ENCODE measurements around the gene TREX2.
"Not testable (repeated sequence)": the region's sequence is repeated elsewhere in the genome, so short reads cannot be mapped to it uniquely, and the experiment has no call there.

TREX2 gene

DNA sequence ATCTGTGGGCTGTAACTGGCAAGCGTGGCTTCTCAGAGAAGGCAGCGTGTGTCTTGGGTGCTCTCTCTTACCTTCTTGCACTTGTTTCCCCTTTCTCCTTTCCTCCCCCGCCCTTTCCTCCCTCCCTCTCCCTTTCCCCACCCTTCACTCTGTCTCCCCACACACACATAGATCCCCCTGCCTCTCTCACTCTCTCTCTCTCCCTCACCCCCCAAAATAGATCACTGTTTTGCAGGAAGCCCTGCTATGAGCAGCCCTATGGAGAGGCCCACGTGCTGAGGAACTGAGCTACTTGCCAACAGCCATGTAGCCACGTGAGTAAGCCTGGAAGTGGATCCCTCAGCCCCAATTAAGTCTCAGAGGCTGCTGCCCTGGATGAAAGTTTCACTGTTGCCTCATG, 40.4 kb downstream of the TREX2 start:
- DNase-seq: no peak

DNA sequence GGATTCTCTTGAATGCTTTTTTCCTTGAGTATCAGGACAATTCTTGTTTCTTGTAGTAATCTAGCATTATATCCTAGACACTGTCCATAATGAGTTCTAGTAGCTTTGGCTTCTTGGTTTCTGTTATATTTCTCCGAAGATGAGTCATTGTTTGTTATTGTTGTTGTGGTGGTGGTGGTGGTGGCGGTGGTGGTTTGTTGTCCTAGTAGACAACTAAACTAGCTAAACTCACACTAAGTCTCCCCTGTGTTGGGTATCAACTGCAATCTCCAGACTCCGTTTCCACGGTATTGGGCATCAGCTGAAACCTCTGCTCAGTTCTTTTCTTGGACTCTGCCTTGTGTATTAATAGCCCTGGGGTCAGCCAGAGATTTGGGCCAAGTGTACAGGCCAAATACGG, 41.5 kb downstream of the TREX2 start:
- DNase-seq: not testable (repeated sequence)

- no peak for DNase-seq
These were observed 44.6 kb downstream of the TREX2 start, which contains the start of gene PNMA6E for GRCh38 chrX:153401133-153401764. Gene PNMA6E (minus strand): TSS chrX:153401350. CDS start chrX:153398849, 2,501 bp downstream.

DNA sequence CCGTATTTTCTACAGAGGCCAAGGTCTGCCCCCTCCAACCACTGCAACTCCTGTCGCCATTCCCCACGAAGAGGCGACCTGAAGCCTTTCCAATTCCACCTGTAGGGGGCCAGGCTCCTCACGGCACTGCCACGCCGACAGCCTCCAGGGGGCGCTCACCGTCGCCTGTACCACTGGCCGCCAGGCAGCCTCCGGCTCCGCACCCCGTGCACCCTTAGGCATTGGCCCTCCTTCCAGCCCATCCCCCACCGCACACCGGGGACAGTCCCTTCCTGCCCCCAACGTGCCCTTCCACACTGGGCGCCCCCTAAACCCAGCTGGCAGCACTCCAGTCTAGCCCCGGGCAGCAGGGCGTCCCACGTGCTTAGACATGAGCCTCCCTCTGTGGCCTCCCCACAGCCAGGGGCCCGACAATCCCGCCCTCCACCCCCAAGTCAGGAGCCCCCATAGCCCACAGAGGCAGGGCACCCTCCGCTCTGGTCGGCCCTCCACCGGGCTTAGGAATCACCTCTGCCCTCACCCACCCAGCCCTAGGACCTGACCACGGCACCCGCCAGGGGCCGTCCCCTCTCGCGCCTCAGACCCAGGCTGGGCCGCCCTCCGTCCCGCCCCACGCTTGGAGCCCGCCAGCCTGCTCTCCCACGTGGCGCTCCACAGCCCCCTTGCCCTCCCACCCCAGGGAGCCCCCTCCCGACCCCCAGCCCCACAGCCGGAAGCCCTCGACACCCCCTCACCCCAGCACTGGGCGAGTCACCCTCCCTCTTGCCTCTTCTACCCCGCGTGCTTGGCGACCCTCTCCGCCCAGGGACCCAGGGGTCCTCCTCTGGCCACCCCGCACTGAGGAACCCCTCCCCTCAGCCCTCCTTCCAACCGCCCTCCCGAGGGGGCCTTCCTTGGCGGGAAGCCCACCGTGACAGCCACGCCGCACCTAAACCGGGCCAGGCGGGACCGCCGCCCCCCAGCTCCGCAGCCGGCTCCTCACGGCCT, 45.4 kb downstream of the TREX2 start:
- no peak for DNase-seq

- no peak for DNase-seq
These were observed 47.4 kb downstream of the TREX2 start for GRCh38 chrX:153398275-153398960.

DNA sequence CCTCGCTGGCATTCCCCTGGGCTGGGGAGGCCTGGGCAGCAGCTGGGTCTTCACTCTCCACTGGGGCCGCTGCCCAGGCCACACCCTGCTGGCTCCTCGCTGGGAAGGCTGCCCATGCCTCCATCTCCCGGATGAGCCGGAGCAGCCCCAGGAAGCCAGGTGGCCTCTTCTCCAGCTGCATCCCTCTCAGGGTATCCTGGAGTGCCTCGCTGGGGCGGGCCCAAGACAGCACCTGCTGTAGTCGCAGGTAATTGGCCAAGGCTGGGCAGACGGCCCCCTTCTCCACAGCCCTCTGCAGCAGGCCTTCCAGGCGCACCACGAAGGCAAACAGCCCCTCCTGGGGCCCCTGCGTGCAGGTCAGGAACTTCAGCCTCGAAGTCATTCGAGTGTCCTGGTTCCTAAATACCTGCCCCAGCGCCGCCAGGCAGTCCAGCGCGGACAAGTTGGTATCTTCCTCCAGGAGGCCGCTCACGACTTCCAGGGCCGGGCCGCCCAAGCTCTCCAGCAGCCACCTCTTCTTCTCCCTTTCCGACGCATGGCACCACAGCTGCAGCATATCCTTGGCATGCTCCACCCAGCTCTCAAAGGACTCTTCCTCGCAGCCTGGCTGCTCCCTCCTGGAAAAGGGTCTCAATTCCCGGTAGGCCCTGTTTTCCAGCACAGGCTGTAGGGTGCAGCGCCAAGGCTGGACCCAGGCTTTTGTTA, 48.4 kb downstream of the TREX2 start:
- peak; percentile 42 for DNase-seq

- DNase-seq: no peak
These were observed 49.3 kb downstream of the TREX2 start for GRCh38 chrX:153396320-153397195.

DNA sequence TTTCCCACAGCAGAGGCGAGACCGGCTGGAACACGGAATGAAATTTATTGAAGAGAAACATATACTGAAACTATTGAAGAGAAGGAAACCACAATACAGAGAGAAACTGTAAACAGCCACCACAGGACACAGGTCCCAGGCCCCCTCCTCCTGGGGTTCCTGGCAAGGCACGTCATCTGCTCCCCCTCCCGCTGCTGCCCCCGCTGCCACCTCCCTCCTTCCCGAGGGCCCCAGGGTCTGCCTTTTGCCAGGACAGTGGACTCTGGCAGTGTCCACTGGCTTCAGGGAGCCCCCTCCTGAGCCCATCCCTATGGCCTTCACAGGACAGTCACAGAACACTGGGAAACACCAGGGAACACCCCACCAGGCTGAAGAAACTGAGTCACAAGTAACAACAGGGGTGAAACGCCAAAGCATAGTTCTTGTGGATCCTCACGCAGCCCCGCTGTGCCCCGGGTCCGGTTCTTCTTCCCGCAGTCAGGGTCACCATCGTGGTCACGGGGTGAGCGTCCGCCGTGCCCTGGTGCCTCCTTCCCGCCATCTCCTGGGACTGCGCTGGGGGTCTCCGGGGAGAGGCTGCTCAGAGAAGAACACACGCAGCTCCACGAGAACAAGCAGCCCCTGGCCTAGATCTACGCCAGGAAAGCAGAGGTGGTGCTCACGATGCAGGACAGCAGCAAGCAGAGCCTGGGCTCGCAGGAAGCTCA, 50.1 kb downstream of the TREX2 start:
- no peak for DNase-seq

DNA sequence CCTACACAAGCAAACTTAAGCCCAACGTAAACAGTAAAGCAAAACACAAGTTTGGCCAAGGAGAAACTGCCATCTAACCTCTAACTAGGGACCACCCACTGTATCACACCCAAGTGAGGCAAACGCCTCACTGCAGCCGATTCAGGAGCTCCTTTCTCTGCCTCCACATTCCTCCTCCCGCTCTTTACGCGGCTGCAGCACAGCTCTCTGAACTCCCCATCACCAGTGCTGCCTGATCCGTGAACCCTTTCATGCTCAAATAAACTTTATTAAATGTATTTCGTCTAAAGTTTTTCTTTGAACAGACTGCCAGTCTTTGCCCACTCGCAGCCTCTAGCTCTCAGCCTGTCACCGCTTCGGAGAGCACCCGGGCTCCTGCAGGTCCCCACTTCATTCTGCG, 51.2 kb downstream of the TREX2 start:
- no peak for DNase-seq
